HepG2 (cell line): ENCODE results near the gene C1QC. TPM values are rescaled to one million over a fixed set of nuclear protein-coding genes. Genes with fewer than 3 reads are reported as not detected.

ENCODE experiments used
- ATAC-seq: fragments of 200-7000 bp; cut with Tn5 transposase; 3 replicates; pipeline ENCODE4 v1.9.1; 2020; ENCODE audit warnings: mild to moderate bottlenecking, moderate library complexity
- BruUV-seq: library from RNA; stranded (reverse); fragments of 400-500 nt; replicated peaks from 2 replicates; lab custom pipeline; 2021; lab: Mats Ljungman, UMichigan
- CTCF ChIA-PET: fragments of 300-600 bp; formaldehyde crosslinking; extraction: SDS; loops from one replicate; lab custom pipeline; 2021; ENCODE audit warnings: low total read pairs, inconsistent platforms, low intra/inter-chr PET ratio; lab: Yijun Ruan, JAX
- POLR2A ChIA-PET: fragments of 350-600 bp; sonication (Branson Sonifier 250); formaldehyde crosslinking; loops from one replicate; lab custom pipeline; 2020; ENCODE audit warnings: antibody characterized with exemption, inconsistent platforms; lab: Yijun Ruan, JAX
- DNase-seq: peaks from one replicate; pipeline ENCODE4 v3.0.0-alpha.2; 2015; ENCODE audit warnings: low spot score
- FAIRE-seq: peaks from 3 replicates; lab custom pipeline; 2011; peaks lifted over from hg19 to GRCh38; lab: Jason Lieb, UNC
- H2AFZ ChIP-seq: one replicate; pipeline ENCODE4 v1.6.1; 2011; ENCODE audit warnings: low read length, inconsistent platforms
- H3K27ac ChIP-seq: fragments of 300-600 bp; 3 replicates; pipeline ENCODE4 v1.8.0; 2011; ENCODE audit warnings: mixed run types, mild to moderate bottlenecking, mixed read lengths, low read length, inconsistent platforms; ENCODE audit not compliant: insufficient read depth; ENCODE audit errors: extremely low read length
- H3K27me3 ChIP-seq, 2 experiments: fragments of 200-600 bp in 1 of 2; 2 replicates in 1 of 2; 3 replicates in 1 of 2; pipeline versions ENCODE4 v1.6.0 to v1.8.0; 2011; ENCODE audit warnings: low read length in 2 of 2, mild to moderate bottlenecking in 2 of 2, moderate library complexity in 2 of 2, inconsistent platforms in 1 of 2; ENCODE audit not compliant: insufficient read depth in 2 of 2, control insufficient read depth in 1 of 2
- H3K36me3 ChIP-seq, 2 experiments: fragments of 200-600 bp in 1 of 2; replicated peaks in 1 of 2; 2 replicates in 1 of 2; 3 replicates in 1 of 2; pipeline versions ENCODE4 v1.5.1 to v1.8.0; 2011; ENCODE audit warnings: low read length in 2 of 2, inconsistent platforms in 1 of 2; ENCODE audit not compliant: insufficient read depth in 2 of 2, control insufficient read depth in 1 of 2
- H3K4me1 ChIP-seq: 2 replicates; pipeline ENCODE4 v1.5.1; 2012; ENCODE audit warnings: low read length, inconsistent platforms; ENCODE audit not compliant: insufficient read depth
- H3K4me2 ChIP-seq: 2 replicates; pipeline ENCODE4 v1.6.0; 2011; ENCODE audit warnings: low read depth, low read length, inconsistent platforms
- H3K4me3 ChIP-seq, 3 experiments: fragments of 200-600 bp in 1 of 3; sonication (generic), shearing (Covaris generic) in 1 of 3; replicated peaks in 1 of 3; 2 replicates each; pipeline ENCODE4 v1.5.1; 2011 to 2016; ENCODE audit warnings: low read length in 3 of 3, inconsistent platforms in 2 of 3, low read depth in 2 of 3, mild to moderate bottlenecking in 2 of 3, control low read depth in 1 of 3, mixed read lengths in 1 of 3; ENCODE audit not compliant: insufficient read depth in 1 of 3
- H3K79me2 ChIP-seq: one replicate; pipeline ENCODE4 v1.6.1; 2011; ENCODE audit warnings: low read length, inconsistent platforms; ENCODE audit not compliant: insufficient read depth
- H3K9ac ChIP-seq: 2 replicates; pipeline ENCODE4 v1.6.0; 2011; ENCODE audit warnings: mild to moderate bottlenecking, low read depth, low read length, inconsistent platforms; ENCODE audit not compliant: insufficient read depth
- H3K9me3 ChIP-seq: 2 replicates; pipeline ENCODE4 v1.5.1; 2012; ENCODE audit warnings: mild to moderate bottlenecking, low read length
- H4K20me1 ChIP-seq: 2 replicates; pipeline ENCODE4 v1.6.0; 2011; ENCODE audit warnings: inconsistent platforms, mild to moderate bottlenecking, low read length, moderate library complexity; ENCODE audit not compliant: insufficient read depth
- ARID5B ChIP-seq: IDR thresholded peaks from 2 replicates; pipeline ENCODE4 v1.4.0; 2020; ENCODE audit warnings: mild to moderate bottlenecking, missing genetic modification reagents
- BCLAF1 ChIP-seq: fragments of 450-650 bp; IDR thresholded peaks from 2 replicates; pipeline ENCODE4 v1.6.1; 2017; ENCODE audit warnings: mild to moderate bottlenecking
- CENPT ChIP-seq: sonication (generic); formaldehyde crosslinking; IDR thresholded peaks from 2 replicates; pipeline ENCODE4 v1.8.0; 2022; ENCODE audit warnings: low read depth, mild to moderate bottlenecking, moderate library complexity, missing genetic modification reagents
- ETV5 ChIP-seq: IDR thresholded peaks from 2 replicates; pipeline ENCODE4 v1.6.1; 2018; ENCODE audit warnings: missing biosample characterization, missing genetic modification reagents, inconsistent platforms, borderline replicate concordance
- HNF4G ChIP-seq, 2 experiments: sonication (generic) in 1 of 2; formaldehyde crosslinking in 1 of 2; IDR thresholded peaks; 2 replicates each; pipeline versions ENCODE4 v1.4.0 to v1.6.1; 2011 to 2020; ENCODE audit warnings: borderline replicate concordance in 2 of 2, low read depth in 2 of 2, mild to moderate bottlenecking in 2 of 2, low read length in 1 of 2, missing genetic modification reagents in 1 of 2, moderate library complexity in 1 of 2
- HNRNPLL ChIP-seq: fragments of 200-400 bp; formaldehyde crosslinking; IDR thresholded peaks from 2 replicates; pipeline ENCODE4 v1.6.1; 2017; ENCODE audit warnings: mild to moderate bottlenecking, low read depth, low read length; ENCODE audit not compliant: poor library complexity, severe bottlenecking
- XBP1 ChIP-seq: sonication (generic); formaldehyde crosslinking; IDR thresholded peaks from 2 replicates; pipeline ENCODE4 v1.5.0; 2020; ENCODE audit warnings: missing genetic modification reagents
- ZFP36L1 ChIP-seq: sonication (generic); formaldehyde crosslinking; IDR thresholded peaks from 2 replicates; pipeline ENCODE4 v1.8.0; 2022; ENCODE audit warnings: mild to moderate bottlenecking, missing genetic modification reagents, moderate library complexity
- ZNF713 ChIP-seq: sonication (generic); formaldehyde crosslinking; IDR thresholded peaks from 2 replicates; pipeline ENCODE4 v1.4.0; 2020; ENCODE audit warnings: mild to moderate bottlenecking, missing genetic modification reagents
- ZNF747 ChIP-seq: sonication (generic); formaldehyde crosslinking; IDR thresholded peaks from 2 replicates; pipeline ENCODE4 v1.8.1; 2023; ENCODE audit warnings: missing genetic modification reagents, mild to moderate bottlenecking, borderline replicate concordance
- WGBS: methylation state at CpG from one replicate; pipeline ENCODE4 v1.1.6; 2017; ENCODE audit warnings: low lambda C conversion rate; 5-methylcytosine and 5-hydroxymethylcytosine counted together
- in situ Hi-C: cut with HindIII; loops from 2 replicates; pipeline ENCODE4 v1.10.0; 2017; ENCODE audit warnings: low pct_unique_long_range_greater_than_20kb; ENCODE audit not compliant: extremely low pct_ligation_motif_present
- intact Hi-C: fragments of 100-400 bp; cut with micrococcal nuclease; formaldehyde crosslinking; loops from one replicate; pipeline ENCODE4 v1.10.0; 2022; ENCODE audit not compliant: unreplicated experiment
- polyA plus RNA-seq, 8 experiments: library from polyadenylated mRNA; depleted of rRNA in 3 of 8; stranded (reverse) in 7 of 8; unstranded in 1 of 8; fragments of >200 nt; fragmentation: Illumina TruSeq in 4 of 8; extraction: Trizol in 4 of 8; gene quantifications; 2 replicates each; pipeline versions ENCODE4 v1.2.1 to v1.2.3, GENCODE V29; 2011 to 2016; ENCODE audit warnings: low read depth in 4 of 8, missing spikeins in 1 of 8, mixed read lengths in 1 of 8; ENCODE audit not compliant: insufficient read depth in 1 of 8
- total RNA-seq, 5 experiments: library from RNA; depleted of rRNA; stranded (reverse); fragments of >200 nt; fragmentation: Illumina TruSeq; extraction: Trizol; gene quantifications; 2 replicates each; pipeline ENCODE4 v1.2.3, GENCODE V29; 2016; ENCODE audit warnings: low read depth in 1 of 5
- TF ChIP-seq, protein P1 (sequence below): sonication (generic); formaldehyde crosslinking; IDR thresholded peaks from 2 replicates; pipeline ENCODE4 v1.4.0; 2020; ENCODE audit warnings: missing genetic modification reagents, borderline replicate concordance

The C1QC gene
- total and polyA plus RNA-seq, 2 of the 13 experiments (the other 11 are each of a cell fraction or from before 2014, with no cell fraction given), result not detected

DNA sequence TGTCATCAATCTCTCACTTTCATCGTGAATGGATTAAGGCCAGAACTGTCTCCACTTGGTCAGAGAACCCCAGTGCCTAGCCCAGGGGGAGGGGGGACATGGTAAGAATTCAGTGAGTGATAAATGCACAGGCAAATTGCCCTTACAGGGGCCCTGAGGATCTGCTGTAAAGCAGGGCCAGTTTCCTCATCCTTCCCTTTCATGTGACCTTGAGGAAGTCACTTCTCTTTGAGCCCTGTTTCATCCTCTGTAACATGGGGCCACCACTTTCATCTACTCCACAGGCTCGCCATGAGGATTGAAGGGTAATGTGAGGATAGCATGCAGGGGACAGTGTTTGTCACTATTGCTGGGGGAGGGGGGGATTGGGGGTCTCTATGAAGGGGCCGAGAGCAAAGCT lies 35.1 kb upstream of the C1QC start:
- Histone ChIP-seq H3K27me3 (peaks cover 0 to 20% of the 10 kb centered on the region in 2 experiments; a peak in 2 of 5 replicates), H3K4me3 (no peak overlapping the region), H3K4me2 (no peak overlapping the region), H3K79me2 (no peaks in the 10 kb centered on the region), H3K4me1 (no peaks in the 10 kb centered on the region), H3K9ac (no peak overlapping the region), H3K27ac (no peak overlapping the region), H2AFZ (no peak overlapping the region), H4K20me1 (peaks cover 5% of the 10 kb centered on the region; the same call in 1 of the 2 replicates), H3K36me3 (no peaks in the 10 kb centered on the region), H3K9me3 (no peaks in the 10 kb centered on the region)
- BruUV-seq, result no TSS peak
- in situ Hi-C loops (no loop called here), intact Hi-C loops (no loop called here)
- no peak for FAIRE-seq
- TF ChIP-seq ARID5B (CRISPR knock-in tag) (no peak), ETV5 (CRISPR knock-in tag) (no peak), ZNF713 (CRISPR knock-in tag) (no peak), BCLAF1 (no peak), ZNF747 (CRISPR knock-in tag) (no peak), HNF4G (IDR thresholded peaks at IDR 0.05; ENCODE audit: borderline replicate concordance, low read depth, low read length) (no peak), HNF4G (CRISPR knock-in tag; IDR thresholded peaks at IDR 0.05; ENCODE audit: borderline replicate concordance, low read depth) (no peak), XBP1 (CRISPR knock-in tag) (no peak), ZFP36L1 (CRISPR knock-in tag) (no peak), CENPT (CRISPR knock-in tag) (no peak), HNRNPLL (no peak)
- TF ChIP-seq, protein P1, sequence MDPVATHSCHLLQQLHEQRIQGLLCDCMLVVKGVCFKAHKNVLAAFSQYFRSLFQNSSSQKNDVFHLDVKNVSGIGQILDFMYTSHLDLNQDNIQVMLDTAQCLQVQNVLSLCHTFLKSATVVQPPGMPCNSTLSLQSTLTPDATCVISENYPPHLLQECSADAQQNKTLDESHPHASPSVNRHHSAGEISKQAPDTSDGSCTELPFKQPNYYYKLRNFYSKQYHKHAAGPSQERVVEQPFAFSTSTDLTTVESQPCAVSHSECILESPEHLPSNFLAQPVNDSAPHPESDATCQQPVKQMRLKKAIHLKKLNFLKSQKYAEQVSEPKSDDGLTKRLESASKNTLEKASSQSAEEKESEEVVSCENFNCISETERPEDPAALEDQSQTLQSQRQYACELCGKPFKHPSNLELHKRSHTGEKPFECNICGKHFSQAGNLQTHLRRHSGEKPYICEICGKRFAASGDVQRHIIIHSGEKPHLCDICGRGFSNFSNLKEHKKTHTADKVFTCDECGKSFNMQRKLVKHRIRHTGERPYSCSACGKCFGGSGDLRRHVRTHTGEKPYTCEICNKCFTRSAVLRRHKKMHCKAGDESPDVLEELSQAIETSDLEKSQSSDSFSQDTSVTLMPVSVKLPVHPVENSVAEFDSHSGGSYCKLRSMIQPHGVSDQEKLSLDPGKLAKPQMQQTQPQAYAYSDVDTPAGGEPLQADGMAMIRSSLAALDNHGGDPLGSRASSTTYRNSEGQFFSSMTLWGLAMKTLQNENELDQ (CRISPR knock-in tag), result no peak
- no peak for ATAC-seq
- WGBS, result 4% methylated on average over 3 of the region's 3 CpGs
- ChIA-PET CTCF (no interaction called here), POLR2A (no interaction called here)
- DNase-seq, result no peak
